HG02885 (cell line): Measurements from ENCODE around the gene PPP2R2D.
"Not testable (repeated sequence)": the region's sequence is repeated elsewhere in the genome, so short reads cannot be mapped to it uniquely, and the experiment has no call there.

Experiments
- ATAC-seq: cut with Tn5 transposase; IDR thresholded peaks from one replicate; pipeline ENCODE4 v1.9.1; 2021; ENCODE audit warnings: mild to moderate bottlenecking; ENCODE audit not compliant: unreplicated experiment, poor library complexity

Gene PPP2R2D

GRCh38 chr10:131865223-131865917 lies 35.4 kb upstream of the PPP2R2D start:
- ATAC-seq: no peak

GRCh38 chr10:131866673-131867072 lies 34.1 kb upstream of the PPP2R2D start:
- no peak for ATAC-seq

- ATAC-seq: no peak
These were observed 32.4 kb upstream of the PPP2R2D start for GRCh38 chr10:131868436-131868835.

- no peak for ATAC-seq
These were observed 31.5 kb upstream of the PPP2R2D start for GRCh38 chr10:131869344-131869743.

GRCh38 chr10:131870411-131870810 lies 30.4 kb upstream of the PPP2R2D start:
- ATAC-seq: no peak

GRCh38 chr10:131870831-131871672 lies 29.8 kb upstream of the PPP2R2D start:
- no peak for ATAC-seq

- no peak for ATAC-seq
These were observed 29.2 kb upstream of the PPP2R2D start for GRCh38 chr10:131871673-131872005.

- ATAC-seq: no peak
These were observed 28.6 kb upstream of the PPP2R2D start for GRCh38 chr10:131872011-131872826.

GRCh38 chr10:131872827-131873375 lies 27.9 kb upstream of the PPP2R2D start:
- no peak for ATAC-seq

- ATAC-seq: peak; percentile 71
These were observed 25.8 kb upstream of the PPP2R2D start for GRCh38 chr10:131874991-131875451.

- no peak for ATAC-seq
These were observed 25.3 kb upstream of the PPP2R2D start for GRCh38 chr10:131875501-131875900.

- no peak for ATAC-seq
These were observed 24.8 kb upstream of the PPP2R2D start for GRCh38 chr10:131876017-131876416.

GRCh38 chr10:131876508-131876907 lies 24.3 kb upstream of the PPP2R2D start:
- no peak for ATAC-seq

GRCh38 chr10:131880016-131880590 lies 20.7 kb upstream of the PPP2R2D start:
- no peak for ATAC-seq

- no peak for ATAC-seq
These were observed 19.5 kb upstream of the PPP2R2D start for GRCh38 chr10:131881104-131881880.

GRCh38 chr10:131882151-131882550 lies 18.7 kb upstream of the PPP2R2D start:
- ATAC-seq: no peak

- no peak for ATAC-seq
These were observed 18.0 kb upstream of the PPP2R2D start for GRCh38 chr10:131882590-131883451.

- ATAC-seq: not testable (repeated sequence)
These were observed 17.0 kb upstream of the PPP2R2D start for GRCh38 chr10:131883621-131884393.
